Measurements from ENCODE around the gene FLCN. TPM values are rescaled to one million over a fixed set of nuclear protein-coding genes. Genes with fewer than 3 reads are reported as not detected.

FLCN gene
- total and polyA plus RNA-seq, 7 donors, result 38.7 to 106 (median 58.3) TPM

- TF ChIP-seq CTCF (IDR thresholded peaks at IDR 0.05), result no peak
- Histone ChIP-seq H3K4me3 (no peak overlapping the region), H3K27me3 (ENCODE audit: insufficient read depth in 3 of 3, low read length in 2 of 3) (no peaks in the 10 kb centered on the region), H3K9me3 (no peaks in the 10 kb centered on the region), H3K36me3 (ENCODE audit: insufficient read depth in 1 of 2, low read depth in 1 of 2) (peaks cover 3 to 99% of the 10 kb centered on the region in 2 donors), H3K27ac (peak overlapping the region; percentile 60), H3K4me1 (peaks cover 26% of the 10 kb centered on the region)
- intact Hi-C loops (cut with DNase I), result no loop called here
- DNase-seq, result peak in 1 of 2 donors; percentile 78
- 70 to 78% (median 73%) methylated on average over 25 of the region's 25 CpGs for WGBS, 3 donors
- ATAC-seq, result peak; percentile 75 to 89 (median 82)
Observed at GRCh38 chr17:17227608-17228520, 9.1 kb downstream of the FLCN start.

- no peak overlapping the region for H3K27ac ChIP-seq
- peaks cover 0 to 99% of the 10 kb centered on the region in 2 donors for H3K36me3 ChIP-seq (ENCODE audit: insufficient read depth in 1 of 2, low read depth in 1 of 2)
- no peak overlapping the region for H3K4me3 ChIP-seq
- 93 to 96% (median 94%) methylated on average over 16 of the region's 16 CpGs for WGBS, 3 donors
- intact Hi-C loops (cut with DNase I), result no loop called here
- peak in 1 of 2 donors; percentile 45 for DNase-seq
- no peak for TF ChIP-seq CTCF (IDR thresholded peaks at IDR 0.05)
- no peaks in the 10 kb centered on the region for H3K9me3 ChIP-seq
- ATAC-seq, result no peak
- H3K4me1 ChIP-seq, result peaks cover 24% of the 10 kb centered on the region
- no peaks in the 10 kb centered on the region for H3K27me3 ChIP-seq (ENCODE audit: insufficient read depth in 3 of 3, low read length in 2 of 3)
Observed at GRCh38 chr17:17226451-17227265, 10.3 kb downstream of the FLCN start.

- no peak for TF ChIP-seq CTCF (IDR thresholded peaks at IDR 0.05)
- Histone ChIP-seq H3K27me3 (ENCODE audit: insufficient read depth in 3 of 3, low read length in 2 of 3) (no peaks in the 10 kb centered on the region), H3K4me3 (no peak overlapping the region), H3K36me3 (ENCODE audit: insufficient read depth in 1 of 2, low read depth in 1 of 2) (peaks cover 0 to 99% of the 10 kb centered on the region in 2 donors), H3K27ac (no peak overlapping the region), H3K9me3 (no peaks in the 10 kb centered on the region), H3K4me1 (peaks cover 21% of the 10 kb centered on the region)
- DNase-seq (peak in 1 of 2 donors; percentile 51), ATAC-seq (no peak)
- 92 to 97% (median 94%) methylated on average over 10 of the region's 10 CpGs for WGBS, 3 donors
- intact Hi-C loops (cut with DNase I), result no loop called here
Observed at GRCh38 chr17:17225901-17226300, 11.1 kb downstream of the FLCN start.

- H3K27ac ChIP-seq, result no peak overlapping the region
- H3K9me3 ChIP-seq, result no peaks in the 10 kb centered on the region
- intact Hi-C loops (cut with DNase I), result no loop called here
- 82 to 85% (median 84%) methylated on average over 8 of the region's 8 CpGs for WGBS, 3 donors
- TF ChIP-seq CTCF (IDR thresholded peaks at IDR 0.05), result no peak
- ATAC-seq (no peak), DNase-seq (peak in 1 of 2 donors; percentile 10)
- H3K36me3 ChIP-seq (ENCODE audit: insufficient read depth in 1 of 2, low read depth in 1 of 2), result peaks cover 0 to 99% of the 10 kb centered on the region in 2 donors
- peaks cover 9% of the 10 kb centered on the region for H3K4me1 ChIP-seq
- no peak overlapping the region for H3K4me3 ChIP-seq
- H3K27me3 ChIP-seq (ENCODE audit: insufficient read depth in 3 of 3, low read length in 2 of 3), result no peaks in the 10 kb centered on the region
Observed at GRCh38 chr17:17224137-17224536, 12.8 kb downstream of the FLCN start.

Measured in psoas muscle (tissue), 8 donors.